ENCODE data around the gene ZBTB33. TPM values are rescaled to one million over a fixed set of nuclear protein-coding genes. Genes with fewer than 3 reads are reported as not detected.

Gene ZBTB33, protein sequence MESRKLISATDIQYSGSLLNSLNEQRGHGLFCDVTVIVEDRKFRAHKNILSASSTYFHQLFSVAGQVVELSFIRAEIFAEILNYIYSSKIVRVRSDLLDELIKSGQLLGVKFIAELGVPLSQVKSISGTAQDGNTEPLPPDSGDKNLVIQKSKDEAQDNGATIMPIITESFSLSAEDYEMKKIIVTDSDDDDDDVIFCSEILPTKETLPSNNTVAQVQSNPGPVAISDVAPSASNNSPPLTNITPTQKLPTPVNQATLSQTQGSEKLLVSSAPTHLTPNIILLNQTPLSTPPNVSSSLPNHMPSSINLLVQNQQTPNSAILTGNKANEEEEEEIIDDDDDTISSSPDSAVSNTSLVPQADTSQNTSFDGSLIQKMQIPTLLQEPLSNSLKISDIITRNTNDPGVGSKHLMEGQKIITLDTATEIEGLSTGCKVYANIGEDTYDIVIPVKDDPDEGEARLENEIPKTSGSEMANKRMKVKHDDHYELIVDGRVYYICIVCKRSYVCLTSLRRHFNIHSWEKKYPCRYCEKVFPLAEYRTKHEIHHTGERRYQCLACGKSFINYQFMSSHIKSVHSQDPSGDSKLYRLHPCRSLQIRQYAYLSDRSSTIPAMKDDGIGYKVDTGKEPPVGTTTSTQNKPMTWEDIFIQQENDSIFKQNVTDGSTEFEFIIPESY
- 13.0 and 13.4 TPM in 2 replicates for total RNA-seq

DNA sequence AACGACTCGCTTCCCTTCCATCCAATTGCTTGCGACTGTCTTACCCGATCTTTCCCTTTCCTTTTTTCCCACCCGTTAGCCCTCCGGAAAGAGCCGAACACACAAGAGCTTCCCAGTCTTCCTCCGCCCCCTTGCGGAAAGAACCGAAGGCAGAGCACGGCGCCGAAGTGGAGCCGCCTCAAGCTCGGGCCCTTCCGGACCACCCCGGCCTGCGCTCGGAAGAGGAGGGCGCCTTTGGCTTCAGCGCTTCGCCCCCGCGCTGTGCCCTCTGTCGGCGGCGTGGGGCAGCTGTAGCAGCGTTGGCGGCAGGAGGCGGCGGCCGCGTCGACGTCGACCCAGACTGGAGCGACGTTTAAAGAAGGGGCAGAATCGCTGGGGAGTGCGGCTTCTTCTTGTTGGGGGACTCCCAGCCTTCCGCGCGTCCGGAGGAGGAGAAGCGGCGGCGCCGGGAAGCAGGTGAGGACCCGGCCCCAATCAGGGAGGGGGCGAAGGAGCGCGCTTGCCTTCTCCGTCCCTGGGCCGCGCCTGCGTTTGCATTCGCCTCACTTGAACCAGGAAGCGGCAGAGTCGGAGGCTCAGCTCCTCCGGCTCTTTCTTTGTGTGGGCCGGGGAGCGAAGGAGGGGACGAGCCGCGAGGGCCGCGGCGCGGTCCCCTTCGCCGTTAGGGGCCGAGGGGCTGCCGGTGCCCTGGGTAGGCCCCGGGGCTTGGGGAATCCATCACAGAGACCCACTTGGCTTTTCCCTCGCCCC lies at the start of gene ZBTB33:
Gene ZBTB33 (plus strand): TSS at position 291 of the 750 bp plus-strand sequence. CDS start 2,604 bp downstream, outside the sequence.
- Mint-ChIP-seq H3K27me3 (ENCODE audit: insufficient read depth) (no peaks in the 10 kb centered on the region), H3K9me3 (no peaks in the 10 kb centered on the region), H3K27ac (peak within 1 kb of the TSS; percentile 96), H3K4me3 (peak within 1 kb of the TSS; percentile 96), H3K4me1 (ENCODE audit: low read depth) (peaks cover 17% of the 10 kb centered on the region), H3K36me3 (ENCODE audit: low read depth) (peaks cover 23% of the 10 kb centered on the region)
- DNase-seq (ENCODE audit: low spot score), result peak; percentile 79
- intact Hi-C loops (cut with micrococcal nuclease), result loop anchor here (1.0 to 10.0 kb wide), 9 partner anchors 59 to 1903 kb away; partner anchors contain the start of genes C1GALT1C1, CUL4B, LAMP2 and MCTS1

GRCh38 chrX:120200851-120201250 lies 49.8 kb upstream of the ZBTB33 start:
- H3K27me3 Mint-ChIP-seq (ENCODE audit: insufficient read depth), result no peaks in the 10 kb centered on the region
- DNase-seq (ENCODE audit: low spot score), result no peak
- no peaks in the 10 kb centered on the region for H3K36me3 Mint-ChIP-seq (ENCODE audit: low read depth)
- no peaks in the 10 kb centered on the region for H3K9me3 Mint-ChIP-seq
- intact Hi-C loops (cut with micrococcal nuclease), result no loop called here
- H3K27ac Mint-ChIP-seq, result no peak overlapping the region
- H3K4me3 Mint-ChIP-seq, result no peak overlapping the region
- H3K4me1 Mint-ChIP-seq (ENCODE audit: low read depth), result no peaks in the 10 kb centered on the region

GRCh38 chrX:120205816-120206753 lies 44.5 kb upstream of the ZBTB33 start:
- H3K36me3 Mint-ChIP-seq (ENCODE audit: low read depth), result no peaks in the 10 kb centered on the region
- H3K9me3 Mint-ChIP-seq, result no peaks in the 10 kb centered on the region
- no peak for DNase-seq (ENCODE audit: low spot score)
- H3K4me1 Mint-ChIP-seq (ENCODE audit: low read depth), result no peaks in the 10 kb centered on the region
- peaks cover 2% of the 10 kb centered on the region for H3K27me3 Mint-ChIP-seq (ENCODE audit: insufficient read depth)
- H3K4me3 Mint-ChIP-seq, result no peak overlapping the region
- H3K27ac Mint-ChIP-seq, result no peak overlapping the region
- intact Hi-C loops (cut with micrococcal nuclease), result no loop called here

GRCh38 chrX:120207009-120207605 lies 43.5 kb upstream of the ZBTB33 start:
- no peaks in the 10 kb centered on the region for H3K36me3 Mint-ChIP-seq (ENCODE audit: low read depth)
- no peak overlapping the region for H3K4me3 Mint-ChIP-seq
- H3K27ac Mint-ChIP-seq, result no peak overlapping the region
- no peaks in the 10 kb centered on the region for H3K9me3 Mint-ChIP-seq
- intact Hi-C loops (cut with micrococcal nuclease), result no loop called here
- H3K27me3 Mint-ChIP-seq (ENCODE audit: insufficient read depth), result peaks cover 2% of the 10 kb centered on the region
- H3K4me1 Mint-ChIP-seq (ENCODE audit: low read depth), result no peaks in the 10 kb centered on the region
- no peak for DNase-seq (ENCODE audit: low spot score)

GRCh38 chrX:120213438-120214265 lies 37.0 kb upstream of the ZBTB33 start:
- Mint-ChIP-seq H3K4me1 (ENCODE audit: low read depth) (no peaks in the 10 kb centered on the region), H3K27me3 (ENCODE audit: insufficient read depth) (peaks cover 3% of the 10 kb centered on the region), H3K4me3 (no peak overlapping the region), H3K9me3 (no peaks in the 10 kb centered on the region), H3K27ac (no peak overlapping the region), H3K36me3 (ENCODE audit: low read depth) (no peaks in the 10 kb centered on the region)
- intact Hi-C loops (cut with micrococcal nuclease), result no loop called here
- peak; percentile 20 for DNase-seq (ENCODE audit: low spot score)

DNA sequence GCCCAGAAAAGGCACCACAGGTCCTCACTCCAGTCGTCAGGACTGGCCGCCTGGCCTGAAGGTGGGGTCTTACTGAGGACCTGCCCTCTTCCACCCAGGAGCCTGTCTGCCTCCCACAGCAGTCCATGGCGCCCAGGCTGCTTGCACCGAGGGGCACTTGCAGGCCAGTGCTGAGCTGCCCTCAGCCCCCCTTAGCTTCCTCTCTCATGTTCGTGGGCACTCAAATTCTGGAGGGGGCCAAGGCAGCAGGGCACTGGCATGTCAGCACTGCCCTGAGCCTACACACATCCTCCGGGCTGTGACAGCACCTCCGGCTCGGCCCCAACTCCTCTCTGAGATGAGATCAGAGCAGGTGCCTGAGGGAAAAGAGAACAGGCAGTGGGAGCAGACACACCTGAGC lies 27.2 kb upstream of the ZBTB33 start:
- H3K36me3 Mint-ChIP-seq (ENCODE audit: low read depth), result no peaks in the 10 kb centered on the region
- no peak for DNase-seq (ENCODE audit: low spot score)
- no peak overlapping the region for H3K27ac Mint-ChIP-seq
- H3K4me1 Mint-ChIP-seq (ENCODE audit: low read depth), result peaks cover 5% of the 10 kb centered on the region
- intact Hi-C loops (cut with micrococcal nuclease), result loop anchor here (10.0 kb wide), 1 partner anchor 79 kb away; no protein-coding TSS in a partner anchor
- no peaks in the 10 kb centered on the region for H3K27me3 Mint-ChIP-seq (ENCODE audit: insufficient read depth)
- H3K9me3 Mint-ChIP-seq, result no peaks in the 10 kb centered on the region
- H3K4me3 Mint-ChIP-seq, result no peak overlapping the region

DNA sequence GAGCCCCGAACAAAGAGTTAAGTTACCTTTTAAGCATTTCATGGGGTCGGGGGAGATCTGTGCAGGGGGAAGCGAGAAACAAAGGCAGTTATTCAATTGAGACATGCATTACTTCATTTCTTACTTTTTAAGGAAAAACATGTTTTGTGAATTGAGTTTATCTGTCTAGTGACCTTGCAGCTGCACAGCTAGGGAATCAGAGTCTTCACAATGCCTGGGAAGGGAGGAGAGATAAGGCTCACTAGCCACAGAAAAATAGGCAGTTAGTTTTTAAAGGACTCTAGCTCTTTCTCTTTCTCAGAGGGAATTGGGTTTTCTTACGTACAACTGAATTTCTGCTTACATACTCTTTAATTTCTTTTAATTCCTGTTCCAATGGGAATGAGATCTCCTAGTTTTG lies 26.2 kb upstream of the ZBTB33 start:
- H3K9me3 Mint-ChIP-seq, result no peaks in the 10 kb centered on the region
- H3K27me3 Mint-ChIP-seq (ENCODE audit: insufficient read depth), result no peaks in the 10 kb centered on the region
- H3K36me3 Mint-ChIP-seq (ENCODE audit: low read depth), result no peaks in the 10 kb centered on the region
- no peak overlapping the region for H3K4me3 Mint-ChIP-seq
- no peak for DNase-seq (ENCODE audit: low spot score)
- intact Hi-C loops (cut with micrococcal nuclease), result loop anchor here (10.0 kb wide), 1 partner anchor 80 kb away; no protein-coding TSS in a partner anchor
- H3K4me1 Mint-ChIP-seq (ENCODE audit: low read depth), result peaks cover 6% of the 10 kb centered on the region
- H3K27ac Mint-ChIP-seq, result no peak overlapping the region

GRCh38 chrX:120228187-120228908 lies 22.3 kb upstream of the ZBTB33 start:
- Mint-ChIP-seq H3K9me3 (no peaks in the 10 kb centered on the region), H3K4me1 (ENCODE audit: low read depth) (peaks cover 6% of the 10 kb centered on the region), H3K36me3 (ENCODE audit: low read depth) (no peaks in the 10 kb centered on the region), H3K27ac (no peak overlapping the region), H3K27me3 (ENCODE audit: insufficient read depth) (no peaks in the 10 kb centered on the region), H3K4me3 (no peak overlapping the region)
- intact Hi-C loops (cut with micrococcal nuclease), result loop anchor here (10.0 kb wide), 1 partner anchor 84 kb away; no protein-coding TSS in a partner anchor
- no peak for DNase-seq (ENCODE audit: low spot score)

DNA sequence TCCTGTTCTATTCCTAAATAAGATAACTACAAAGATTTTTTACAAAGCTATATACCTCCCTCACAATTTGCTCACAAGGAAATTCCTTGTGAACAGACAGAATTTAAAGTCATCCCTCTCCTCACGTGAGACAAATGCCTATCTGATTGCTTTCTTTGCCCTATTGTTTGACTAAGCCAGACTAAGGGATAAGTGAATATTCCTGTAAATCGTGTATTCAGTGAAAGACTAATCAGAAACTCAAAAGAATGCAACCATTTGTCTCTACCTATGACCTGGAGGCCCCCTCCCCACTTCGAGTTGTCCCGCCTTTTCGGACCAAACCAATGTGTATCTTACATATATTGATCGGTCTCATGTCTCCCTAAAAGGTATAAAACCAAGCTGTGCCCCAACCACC lies 15.3 kb upstream of the ZBTB33 start:
- no peaks in the 10 kb centered on the region for H3K4me1 Mint-ChIP-seq (ENCODE audit: low read depth)
- no peak overlapping the region for H3K4me3 Mint-ChIP-seq
- no peaks in the 10 kb centered on the region for H3K27me3 Mint-ChIP-seq (ENCODE audit: insufficient read depth)
- no peaks in the 10 kb centered on the region for H3K9me3 Mint-ChIP-seq
- intact Hi-C loops (cut with micrococcal nuclease), result no loop called here
- H3K27ac Mint-ChIP-seq, result no peak overlapping the region
- no peak for DNase-seq (ENCODE audit: low spot score)
- H3K36me3 Mint-ChIP-seq (ENCODE audit: low read depth), result no peaks in the 10 kb centered on the region

GRCh38 chrX:120236687-120237479 lies 13.7 kb upstream of the ZBTB33 start:
- H3K4me3 Mint-ChIP-seq, result no peak overlapping the region
- H3K27me3 Mint-ChIP-seq (ENCODE audit: insufficient read depth), result no peaks in the 10 kb centered on the region
- no peak overlapping the region for H3K27ac Mint-ChIP-seq
- no peaks in the 10 kb centered on the region for H3K4me1 Mint-ChIP-seq (ENCODE audit: low read depth)
- no peak for DNase-seq (ENCODE audit: low spot score)
- no peaks in the 10 kb centered on the region for H3K36me3 Mint-ChIP-seq (ENCODE audit: low read depth)
- intact Hi-C loops (cut with micrococcal nuclease), result no loop called here
- H3K9me3 Mint-ChIP-seq, result no peaks in the 10 kb centered on the region
